MM.1S (cell line): ENCODE results near the gene POGLUT2.
A peak's percentile ranks its signal among the peaks of the same experiment; 100 is the strongest.

Source experiments
- DNase-seq: peaks from one replicate; pipeline ENCODE4 v3.0.0-alpha.2; 2015
- H2AFZ ChIP-seq: fragments of 300-600 bp; sonication (generic); 2 replicates; pipeline ENCODE4 v1.6.0; 2016; ENCODE audit warnings: antibody characterized with exemption, low read length
- H3F3A ChIP-seq: fragments of 300-600 bp; sonication (generic); 2 replicates; pipeline ENCODE4 v1.6.1; 2016; ENCODE audit warnings: mild to moderate bottlenecking, antibody characterized with exemption, low read length, moderate library complexity, mixed read lengths; ENCODE audit not compliant: insufficient read depth
- H3K27ac ChIP-seq: fragments of 300-600 bp; sonication (generic); 2 replicates; pipeline ENCODE4 v1.5.1; 2016; ENCODE audit warnings: mild to moderate bottlenecking, low read length
- H3K27me3 ChIP-seq: fragments of 300-600 bp; sonication (generic); replicated peaks from 2 replicates; pipeline ENCODE4 v1.6.0; 2016; ENCODE audit warnings: low read length; ENCODE audit not compliant: insufficient read depth
- H3K36me3 ChIP-seq: fragments of 300-600 bp; sonication (generic); replicated peaks from 2 replicates; pipeline ENCODE4 v1.6.1; 2016; ENCODE audit warnings: mild to moderate bottlenecking, low read length, mixed read lengths; ENCODE audit not compliant: insufficient read depth
- H3K4me1 ChIP-seq: fragments of 300-600 bp; sonication (generic); 2 replicates; pipeline ENCODE4 v1.6.1; 2016; ENCODE audit warnings: low read length, mixed read lengths
- H3K4me2 ChIP-seq: fragments of 300-600 bp; sonication (generic); 2 replicates; pipeline ENCODE4 v1.6.0; 2016; ENCODE audit warnings: low read depth, low read length
- H3K4me3 ChIP-seq: fragments of 300-600 bp; sonication (generic); 2 replicates; pipeline ENCODE4 v1.5.1; 2016; ENCODE audit warnings: low read length, mixed read lengths
- H3K79me2 ChIP-seq: fragments of 300-600 bp; sonication (generic); 2 replicates; pipeline ENCODE4 v1.6.1; 2016; ENCODE audit warnings: mixed run types, low read length, mixed read lengths
- H3K9ac ChIP-seq: fragments of 300-600 bp; sonication (generic); 2 replicates; pipeline ENCODE4 v1.6.1; 2016; ENCODE audit warnings: low read length, mixed read lengths
- H3K9me2 ChIP-seq: fragments of 300-600 bp; sonication (generic); replicated peaks from 2 replicates; pipeline ENCODE4 v1.6.1; 2016; ENCODE audit warnings: mild to moderate bottlenecking, low read length, mixed read lengths; ENCODE audit not compliant: insufficient read depth
- H3K9me3 ChIP-seq: fragments of 300-600 bp; sonication (generic); replicated peaks from 2 replicates; pipeline ENCODE4 v1.6.1; 2016; ENCODE audit warnings: mild to moderate bottlenecking, low read length, mixed read lengths; ENCODE audit not compliant: insufficient read depth
- H4K20me1 ChIP-seq: fragments of 300-600 bp; sonication (generic); 2 replicates; pipeline ENCODE4 v1.6.1; 2016; ENCODE audit warnings: mild to moderate bottlenecking, low read length, moderate library complexity, mixed read lengths; ENCODE audit not compliant: insufficient read depth
- CTCF ChIP-seq: fragments of 300-600 bp; sonication (generic); IDR thresholded peaks from 2 replicates; pipeline ENCODE4 v1.5.1; 2016; ENCODE audit warnings: antibody characterized with exemption, low read length, mixed read lengths
- EZH2 ChIP-seq: fragments of 300-600 bp; sonication (generic); optimal IDR thresholded peaks from 2 replicates; pipeline ENCODE3; 2017; ENCODE audit warnings: low read depth, mild to moderate bottlenecking, antibody characterized with exemption, low read length, mixed read lengths
- EZH2phosphoT487 ChIP-seq: fragments of 300-600 bp; sonication (generic); IDR thresholded peaks from 2 replicates; pipeline ENCODE4 v1.6.1; 2018; ENCODE audit warnings: antibody characterized with exemption, low read length

Gene POGLUT2

GRCh38 chr13:102845630-102846260 lies 47.0 kb upstream of the POGLUT2 start, which contains the start of gene ERCC5:
Gene ERCC5, plus strand, starts transcription at chr13:102846032. Its CDS starts 235 bp downstream, at chr13:102846267.
- H3F3A ChIP-seq, result peaks cover 21% of the 10 kb centered on the region
- peak within 1 kb of the TSS; percentile 88 for H2AFZ ChIP-seq
- H4K20me1 ChIP-seq, result no peaks in the 10 kb centered on the region
- H3K27ac ChIP-seq, result peak within 1 kb of the TSS; percentile 98
- H3K79me2 ChIP-seq, result peaks cover 37% of the 10 kb centered on the region
- H3K36me3 ChIP-seq, result no peaks in the 10 kb centered on the region
- no peaks in the 10 kb centered on the region for H3K9me3 ChIP-seq
- DNase-seq, result peak; percentile 97
- no peaks in the 10 kb centered on the region for H3K27me3 ChIP-seq
- peak within 1 kb of the TSS; percentile 72 for H3K4me2 ChIP-seq
- TF ChIP-seq EZH2 (no peak), CTCF (no peak), EZH2phosphoT487 (no peak)
- no peaks in the 10 kb centered on the region for H3K9me2 ChIP-seq
- peak within 1 kb of the TSS; percentile 96 for H3K4me3 ChIP-seq
- peaks cover 6% of the 10 kb centered on the region for H3K4me1 ChIP-seq
- peak within 1 kb of the TSS; percentile 96 for H3K9ac ChIP-seq

GRCh38 chr13:102845289-102845629 lies 46.5 kb upstream of the POGLUT2 start:
- H3K79me2 ChIP-seq, result peaks cover 37% of the 10 kb centered on the region
- peak overlapping the region; percentile 65 for H2AFZ ChIP-seq
- peak overlapping the region; percentile 98 for H3K27ac ChIP-seq

GRCh38 chr13:102839462-102839861 lies 40.7 kb upstream of the POGLUT2 start:
- no peak overlapping the region for H3K4me3 ChIP-seq
- no peak overlapping the region for H3K4me2 ChIP-seq
- H3F3A ChIP-seq, result no peaks in the 10 kb centered on the region
- H4K20me1 ChIP-seq, result no peaks in the 10 kb centered on the region
- no peaks in the 10 kb centered on the region for H3K9me2 ChIP-seq
- no peaks in the 10 kb centered on the region for H3K9me3 ChIP-seq
- no peak overlapping the region for H3K9ac ChIP-seq
- no peaks in the 10 kb centered on the region for H3K36me3 ChIP-seq
- TF ChIP-seq CTCF, result no peak
- no peak for TF ChIP-seq EZH2phosphoT487
- TF ChIP-seq EZH2, result no peak
- no peaks in the 10 kb centered on the region for H3K27me3 ChIP-seq
- no peaks in the 10 kb centered on the region for H3K79me2 ChIP-seq
- DNase-seq, result no peak
- no peak overlapping the region for H2AFZ ChIP-seq
- peaks cover 2% of the 10 kb centered on the region for H3K4me1 ChIP-seq
- no peak overlapping the region for H3K27ac ChIP-seq

More at GRCh38 chr13:102845289-102845629, 46.5 kb upstream of the POGLUT2 start:
- no peaks in the 10 kb centered on the region for H3K9me2 ChIP-seq
- no peak for DNase-seq
- H3F3A ChIP-seq, result peaks cover 21% of the 10 kb centered on the region
- H3K9me3 ChIP-seq, result no peaks in the 10 kb centered on the region
- peak overlapping the region; percentile 72 for H3K4me2 ChIP-seq
- no peaks in the 10 kb centered on the region for H3K36me3 ChIP-seq
- H4K20me1 ChIP-seq, result no peaks in the 10 kb centered on the region
- peak overlapping the region; percentile 96 for H3K9ac ChIP-seq
- peak overlapping the region; percentile 96 for H3K4me3 ChIP-seq
- H3K27me3 ChIP-seq, result no peaks in the 10 kb centered on the region
- TF ChIP-seq CTCF (no peak), EZH2phosphoT487 (no peak), EZH2 (no peak)
- H3K4me1 ChIP-seq, result peaks cover 6% of the 10 kb centered on the region
